HG03108 (cell line): ENCODE data around the gene XCL2.

Experiments
- ATAC-seq: cut with Tn5 transposase; IDR thresholded peaks from one replicate; pipeline ENCODE4 v1.9.1; 2021; ENCODE audit warnings: moderate library complexity; ENCODE audit not compliant: unreplicated experiment

XCL2 gene

GRCh38 chr1:168518201-168518689 is 25.6 kb downstream of the XCL2 start:
- no peak for ATAC-seq

GRCh38 chr1:168514455-168514854 is 29.3 kb downstream of the XCL2 start:
- no peak for ATAC-seq

GRCh38 chr1:168513656-168514404 is 30.0 kb downstream of the XCL2 start:
- no peak for ATAC-seq

GRCh38 chr1:168512864-168513595 is 30.8 kb downstream of the XCL2 start:
- no peak for ATAC-seq

- ATAC-seq: peak; percentile 77
These were observed 33.7 kb downstream of the XCL2 start for GRCh38 chr1:168509875-168510791.

GRCh38 chr1:168509210-168509609 is 34.6 kb downstream of the XCL2 start:
- no peak for ATAC-seq

- no peak for ATAC-seq
These were observed 36.0 kb downstream of the XCL2 start for GRCh38 chr1:168507828-168508227.

- ATAC-seq: no peak
These were observed 36.6 kb downstream of the XCL2 start for GRCh38 chr1:168507231-168507630.

GRCh38 chr1:168506204-168506819 is 37.5 kb downstream of the XCL2 start:
- no peak for ATAC-seq

GRCh38 chr1:168505006-168505405 is 38.8 kb downstream of the XCL2 start:
- no peak for ATAC-seq

- ATAC-seq: peak; percentile 72
These were observed 39.5 kb downstream of the XCL2 start for GRCh38 chr1:168504064-168504837.

- ATAC-seq: no peak
These were observed 44.1 kb downstream of the XCL2 start for GRCh38 chr1:168499688-168500049.

- ATAC-seq: no peak
These were observed 44.7 kb downstream of the XCL2 start for GRCh38 chr1:168498956-168499687.

GRCh38 chr1:168498159-168498631 is 45.6 kb downstream of the XCL2 start:
- no peak for ATAC-seq

GRCh38 chr1:168497376-168497950 is 46.3 kb downstream of the XCL2 start:
- ATAC-seq: no peak

GRCh38 chr1:168491527-168492164 is 52.2 kb downstream of the XCL2 start:
- no peak for ATAC-seq
